Panc1 (cell line): ENCODE measurements around the gene S100A10. TPM values are rescaled to one million over a fixed set of nuclear protein-coding genes. Genes with fewer than 3 reads are reported as not detected.

Experiments
- ATAC-seq: fragments of 200-7000 bp; cut with Tn5 transposase; 2 replicates; pipeline ENCODE4 v1.9.1; 2020; ENCODE audit warnings: mild to moderate bottlenecking, moderate library complexity
- BruUV-seq: library from RNA; stranded (reverse); fragments of 400-500 nt; replicated peaks from 2 replicates; lab custom pipeline; 2021; lab: Mats Ljungman, UMichigan
- CTCF ChIA-PET: fragments of 300-600 bp; sonication (Branson Sonifier 250); formaldehyde crosslinking; loops from one replicate; lab custom pipeline; 2022; ENCODE audit warnings: antibody characterized with exemption; lab: Charles Lee
- POLR2A ChIA-PET: fragments of 300-600 bp; sonication (Branson Sonifier 250); formaldehyde crosslinking; loops from one replicate; lab custom pipeline; 2022; ENCODE audit warnings: antibody characterized with exemption; lab: Charles Lee
- DNase-seq: peaks from one replicate; pipeline ENCODE4 v3.0.0-alpha.2; 2010; ENCODE audit warnings: low read depth, low spot score
- H3K27ac ChIP-seq: 2 replicates; pipeline ENCODE4 v1.5.1; 2011; ENCODE audit warnings: mild to moderate bottlenecking, low read length, inconsistent platforms
- H3K27me3 ChIP-seq: fragments of 200-500 bp; sonication (Bioruptor generic); 2 replicates; pipeline ENCODE4 v1.6.0; 2014; ENCODE audit warnings: low read length, inconsistent platforms; ENCODE audit not compliant: control insufficient read depth, insufficient read depth
- H3K36me3 ChIP-seq: fragments of 200-500 bp; sonication (Bioruptor generic); 2 replicates; pipeline ENCODE4 v1.5.1; 2014; ENCODE audit warnings: inconsistent platforms, mild to moderate bottlenecking, low read length, moderate library complexity; ENCODE audit not compliant: control insufficient read depth, insufficient read depth
- H3K4me1 ChIP-seq: 2 replicates; pipeline ENCODE4 v1.5.1; 2011; ENCODE audit warnings: inconsistent platforms, mild to moderate bottlenecking, low read length, moderate library complexity; ENCODE audit not compliant: control insufficient read depth, insufficient read depth
- H3K4me3 ChIP-seq, 2 experiments: 2 replicates each; pipeline ENCODE4 v1.5.1; 2011 to 2012; ENCODE audit warnings: low read depth in 2 of 2, low read length in 2 of 2, mild to moderate bottlenecking in 2 of 2, inconsistent platforms in 1 of 2, moderate library complexity in 1 of 2
- H3K9me3 ChIP-seq: fragments of 200-500 bp; sonication (Bioruptor generic); 2 replicates; pipeline ENCODE4 v1.5.1; 2014; ENCODE audit warnings: low read depth, mild to moderate bottlenecking, inconsistent platforms, low read length, moderate library complexity; ENCODE audit not compliant: control insufficient read depth, insufficient read depth
- POLR2AphosphoS5 ChIP-seq: IDR thresholded peaks from 2 replicates; pipeline ENCODE4 v1.6.1; 2012; ENCODE audit warnings: mild to moderate bottlenecking, low read depth, low read length, moderate library complexity
- SIN3A ChIP-seq: IDR thresholded peaks from 2 replicates; pipeline ENCODE4 v1.6.1; 2012; ENCODE audit warnings: low read depth, mild to moderate bottlenecking, low read length, moderate library complexity, borderline replicate concordance; ENCODE audit not compliant: insufficient read depth
- TCF7L2 ChIP-seq: IDR thresholded peaks from 2 replicates; pipeline ENCODE4 v1.6.1; 2011; ENCODE audit warnings: mild to moderate bottlenecking, low read depth, low read length, inconsistent platforms
- in situ Hi-C: cut with HindIII; loops from 2 replicates; pipeline ENCODE4 v1.10.0; 2016; ENCODE audit warnings: low sequenced_read_pairs, low pct_unique_long_range_greater_than_20kb
- intact Hi-C: fragments of 100-400 bp; cut with micrococcal nuclease; formaldehyde crosslinking; loops from one replicate; pipeline ENCODE4 v1.10.0; 2022; ENCODE audit not compliant: unreplicated experiment
- total RNA-seq: library from RNA; stranded (reverse); gene quantifications from one replicate; pipeline ENCODE4 v1.2.1, GENCODE V29; 2021; ENCODE audit not compliant: unreplicated experiment
- TF ChIP-seq, protein P1 (sequence below): fragments of 450-650 bp; IDR thresholded peaks from 2 replicates; pipeline ENCODE4 v1.5.1; 2017; ENCODE audit warnings: mild to moderate bottlenecking
- TF ChIP-seq, protein P2 (sequence below), 2 experiments: IDR thresholded peaks; 2 replicates each; pipeline ENCODE4 v1.6.1; 2011 to 2012; ENCODE audit warnings: low read depth in 2 of 2, control low read depth in 1 of 2, low read length in 1 of 2, mild to moderate bottlenecking in 1 of 2, moderate library complexity in 1 of 2; ENCODE audit not compliant: insufficient read depth in 1 of 2

S100A10 gene
- total RNA-seq, 1 experiment from 2014 or later, result 1,621 TPM

DNA sequence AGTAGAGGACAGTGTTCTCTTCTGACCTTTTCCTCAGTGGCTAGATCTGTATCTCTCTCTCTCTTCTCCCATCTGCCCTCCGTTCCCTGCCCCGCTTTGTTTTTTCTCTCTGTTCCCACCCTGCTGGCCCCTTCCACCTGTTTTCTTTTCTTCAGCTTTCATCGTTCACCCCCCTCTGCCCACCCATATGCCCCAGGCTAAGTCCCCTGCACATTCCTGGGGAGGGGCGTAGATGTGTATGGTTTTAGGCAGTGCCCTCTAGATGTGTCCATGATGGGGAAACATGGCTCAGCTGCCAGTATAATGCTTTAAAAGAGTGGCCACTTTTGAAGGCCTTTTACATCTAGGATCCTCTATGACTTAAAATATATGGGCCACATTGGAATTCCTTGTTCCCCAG is 29.6 kb upstream of the S100A10 start:
- Histone ChIP-seq H3K4me3 (no peak overlapping the region), H3K36me3 (no peaks in the 10 kb centered on the region), H3K27me3 (no peaks in the 10 kb centered on the region), H3K9me3 (no peaks in the 10 kb centered on the region), H3K27ac (no peak overlapping the region), H3K4me1 (no peaks in the 10 kb centered on the region)
- no peak for ATAC-seq
- intact Hi-C loops (no loop called here), in situ Hi-C loops (no loop called here)
- CTCF ChIA-PET, result no interaction called here
- DNase-seq, result no peak
- no peak for TF ChIP-seq POLR2AphosphoS5
- TF ChIP-seq, protein P1, sequence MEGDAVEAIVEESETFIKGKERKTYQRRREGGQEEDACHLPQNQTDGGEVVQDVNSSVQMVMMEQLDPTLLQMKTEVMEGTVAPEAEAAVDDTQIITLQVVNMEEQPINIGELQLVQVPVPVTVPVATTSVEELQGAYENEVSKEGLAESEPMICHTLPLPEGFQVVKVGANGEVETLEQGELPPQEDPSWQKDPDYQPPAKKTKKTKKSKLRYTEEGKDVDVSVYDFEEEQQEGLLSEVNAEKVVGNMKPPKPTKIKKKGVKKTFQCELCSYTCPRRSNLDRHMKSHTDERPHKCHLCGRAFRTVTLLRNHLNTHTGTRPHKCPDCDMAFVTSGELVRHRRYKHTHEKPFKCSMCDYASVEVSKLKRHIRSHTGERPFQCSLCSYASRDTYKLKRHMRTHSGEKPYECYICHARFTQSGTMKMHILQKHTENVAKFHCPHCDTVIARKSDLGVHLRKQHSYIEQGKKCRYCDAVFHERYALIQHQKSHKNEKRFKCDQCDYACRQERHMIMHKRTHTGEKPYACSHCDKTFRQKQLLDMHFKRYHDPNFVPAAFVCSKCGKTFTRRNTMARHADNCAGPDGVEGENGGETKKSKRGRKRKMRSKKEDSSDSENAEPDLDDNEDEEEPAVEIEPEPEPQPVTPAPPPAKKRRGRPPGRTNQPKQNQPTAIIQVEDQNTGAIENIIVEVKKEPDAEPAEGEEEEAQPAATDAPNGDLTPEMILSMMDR, result no peak
- TF ChIP-seq SIN3A, result no peak
- TF ChIP-seq TCF7L2, result no peak
- TF ChIP-seq, protein P2, sequence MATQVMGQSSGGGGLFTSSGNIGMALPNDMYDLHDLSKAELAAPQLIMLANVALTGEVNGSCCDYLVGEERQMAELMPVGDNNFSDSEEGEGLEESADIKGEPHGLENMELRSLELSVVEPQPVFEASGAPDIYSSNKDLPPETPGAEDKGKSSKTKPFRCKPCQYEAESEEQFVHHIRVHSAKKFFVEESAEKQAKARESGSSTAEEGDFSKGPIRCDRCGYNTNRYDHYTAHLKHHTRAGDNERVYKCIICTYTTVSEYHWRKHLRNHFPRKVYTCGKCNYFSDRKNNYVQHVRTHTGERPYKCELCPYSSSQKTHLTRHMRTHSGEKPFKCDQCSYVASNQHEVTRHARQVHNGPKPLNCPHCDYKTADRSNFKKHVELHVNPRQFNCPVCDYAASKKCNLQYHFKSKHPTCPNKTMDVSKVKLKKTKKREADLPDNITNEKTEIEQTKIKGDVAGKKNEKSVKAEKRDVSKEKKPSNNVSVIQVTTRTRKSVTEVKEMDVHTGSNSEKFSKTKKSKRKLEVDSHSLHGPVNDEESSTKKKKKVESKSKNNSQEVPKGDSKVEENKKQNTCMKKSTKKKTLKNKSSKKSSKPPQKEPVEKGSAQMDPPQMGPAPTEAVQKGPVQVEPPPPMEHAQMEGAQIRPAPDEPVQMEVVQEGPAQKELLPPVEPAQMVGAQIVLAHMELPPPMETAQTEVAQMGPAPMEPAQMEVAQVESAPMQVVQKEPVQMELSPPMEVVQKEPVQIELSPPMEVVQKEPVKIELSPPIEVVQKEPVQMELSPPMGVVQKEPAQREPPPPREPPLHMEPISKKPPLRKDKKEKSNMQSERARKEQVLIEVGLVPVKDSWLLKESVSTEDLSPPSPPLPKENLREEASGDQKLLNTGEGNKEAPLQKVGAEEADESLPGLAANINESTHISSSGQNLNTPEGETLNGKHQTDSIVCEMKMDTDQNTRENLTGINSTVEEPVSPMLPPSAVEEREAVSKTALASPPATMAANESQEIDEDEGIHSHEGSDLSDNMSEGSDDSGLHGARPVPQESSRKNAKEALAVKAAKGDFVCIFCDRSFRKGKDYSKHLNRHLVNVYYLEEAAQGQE (IDR thresholded peaks at IDR 0.05; ENCODE audit: insufficient read depth in 1 of 2, low read depth in 2 of 2, low read length in 1 of 2), result no peak
- no TSS peak for BruUV-seq
- POLR2A ChIA-PET, result no interaction called here

DNA sequence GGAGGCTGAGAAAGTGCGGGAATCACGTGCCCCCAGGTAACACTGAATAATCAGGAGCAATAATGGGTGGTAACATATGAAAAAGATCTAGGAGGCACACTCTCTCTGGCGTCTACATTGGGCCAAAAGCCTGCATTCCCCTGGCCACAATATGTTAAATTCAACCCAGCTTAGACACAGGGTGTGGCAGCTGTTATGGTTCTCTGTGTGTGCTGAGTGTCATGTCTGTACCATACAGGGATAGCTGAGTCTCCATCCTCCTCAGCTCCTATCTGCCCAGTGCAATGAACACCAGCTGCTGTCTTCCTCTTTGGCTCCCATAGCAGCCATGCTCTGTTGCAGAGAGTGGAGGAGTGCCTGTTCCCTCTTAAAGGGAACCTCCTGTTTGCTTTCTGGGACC is 28.8 kb upstream of the S100A10 start:
- Histone ChIP-seq H3K4me3 (no peak overlapping the region), H3K27ac (no peak overlapping the region), H3K9me3 (no peaks in the 10 kb centered on the region), H3K27me3 (no peaks in the 10 kb centered on the region), H3K36me3 (no peaks in the 10 kb centered on the region), H3K4me1 (no peaks in the 10 kb centered on the region)
- POLR2A ChIA-PET, result no interaction called here
- BruUV-seq, result no TSS peak
- DNase-seq, result no peak
- ATAC-seq, result no peak
- CTCF ChIA-PET, result no interaction called here
- intact Hi-C loops (no loop called here), in situ Hi-C loops (no loop called here)
- TF ChIP-seq, protein P2 (IDR thresholded peaks at IDR 0.05; ENCODE audit: insufficient read depth in 1 of 2, low read depth in 2 of 2, low read length in 1 of 2), result no peak
- TF ChIP-seq POLR2AphosphoS5 (no peak), TCF7L2 (no peak)
